Posterior vena cava (tissue), 2 donors: Measurements from ENCODE around the gene DENND6B. TPM values are rescaled to one million over a fixed set of nuclear protein-coding genes. Genes with fewer than 3 reads are reported as not detected.

Experiments used
- DNase-seq: peaks from one replicate; pipeline ENCODE4 v3.0.0-alpha.2; 2020; ENCODE audit warnings: low spot score
- intact Hi-C, 2 donors: fragments of 100-400 bp; cut with DNase I; formaldehyde crosslinking; loops; one replicate each; pipeline versions ENCODE4 v1.14.1 to v1.14.2; 2022 to 2023
- total RNA-seq, 2 donors: library from RNA; stranded (reverse); fragmentation: NEBNext Ultra II Directional; extraction: Animal tissue kit (Norgen Biotek cat#: 25700); gene quantifications; one replicate each; pipeline ENCODE4 v1.2.1, GENCODE V29; 2021
- donor health status: DM: yes; HTN: yes; CAD: no.
- donor health status: DM: yes; HTN: yes; CAD: no.

Gene DENND6B
- total RNA-seq, 2 donors from 2014 or later: 2.1 to 2.5 TPM

DNA sequence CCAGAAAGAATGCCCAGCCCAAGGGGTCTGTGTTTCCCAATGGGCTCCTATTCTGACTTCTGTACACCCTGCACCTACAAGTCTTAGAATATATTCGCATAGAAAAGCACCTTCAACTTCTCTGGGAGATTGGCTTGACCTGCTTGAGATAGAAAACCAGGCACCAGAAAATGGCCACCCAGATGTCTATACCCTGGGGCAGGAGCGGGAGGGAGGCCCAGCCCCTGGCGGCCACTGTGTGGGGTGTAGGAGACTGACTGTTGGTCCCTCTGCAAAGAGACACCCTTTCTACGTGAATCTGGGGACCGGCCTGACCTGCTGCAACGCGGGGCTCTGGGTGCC is 8.5 kb downstream of the DENND6B start:
- no peak for DNase-seq
- intact Hi-C loops: no loop called here

GRCh38 chr22:50317674-50318073 is 9.1 kb downstream of the DENND6B start:
- intact Hi-C loops: no loop called here
- no peak for DNase-seq

DNA sequence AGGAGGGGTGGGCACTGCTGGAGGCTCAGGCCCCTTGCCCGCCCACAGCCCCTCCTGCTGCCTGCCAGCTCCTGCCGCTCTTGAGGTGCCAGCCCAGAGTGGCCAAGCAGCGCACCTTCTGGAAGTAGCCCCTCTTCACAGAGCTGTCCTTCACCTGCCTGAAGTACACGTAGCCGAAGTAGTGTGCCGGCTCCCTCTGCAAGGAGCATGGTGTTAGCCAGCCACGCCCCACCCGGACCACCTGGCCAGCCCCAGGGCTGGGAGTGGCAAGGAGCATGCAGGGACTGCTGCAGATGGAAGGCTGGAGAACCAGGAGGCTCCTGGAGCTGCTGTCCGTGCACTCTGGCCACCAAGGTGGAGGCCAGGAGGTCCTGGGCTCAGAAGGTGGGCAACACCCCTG is 9.6 kb downstream of the DENND6B start:
- intact Hi-C loops: no loop called here

GRCh38 chr22:50316114-50317065 is 10.4 kb downstream of the DENND6B start:
- DNase-seq: peak; percentile 66
- intact Hi-C loops: no loop called here

More for the DNA sequence above, 9.6 kb downstream of the DENND6B start:
- no peak for DNase-seq

GRCh38 chr22:50315289-50316113 is 11.3 kb downstream of the DENND6B start:
- DNase-seq: peak; percentile 54
- intact Hi-C loops: no loop called here

GRCh38 chr22:50314455-50315288 is 12.1 kb downstream of the DENND6B start:
- intact Hi-C loops: no loop called here
- peak; percentile 89 for DNase-seq

- DNase-seq: no peak
- intact Hi-C loops: no loop called here
Observed at GRCh38 chr22:50314081-50314454, 12.7 kb downstream of the DENND6B start.

- peak; percentile 73 for DNase-seq
- intact Hi-C loops: no loop called here
Observed at GRCh38 chr22:50313600-50313999, 13.2 kb downstream of the DENND6B start.

GRCh38 chr22:50313021-50313420 is 13.8 kb downstream of the DENND6B start:
- intact Hi-C loops: no loop called here
- DNase-seq: no peak

DNA sequence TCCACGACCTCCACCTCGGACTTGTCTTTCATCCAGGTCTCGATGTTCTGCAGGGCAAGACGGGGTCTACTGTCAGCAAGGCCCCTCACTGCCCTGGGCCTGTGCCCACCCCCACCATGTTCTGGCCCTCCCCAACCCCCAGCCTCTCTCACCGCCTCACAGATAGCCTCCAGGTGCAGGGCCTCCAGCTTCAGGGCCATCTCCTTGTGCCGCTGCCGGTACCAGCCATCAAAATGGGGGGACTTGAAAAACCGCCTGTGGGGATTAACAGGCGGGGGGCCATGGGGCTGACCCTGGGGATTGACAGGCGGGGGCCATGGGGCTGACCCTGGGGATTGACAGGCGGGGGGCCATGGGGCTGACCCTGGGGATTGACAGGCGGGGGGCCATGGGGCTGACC is 14.4 kb downstream of the DENND6B start:
- intact Hi-C loops: no loop called here
- DNase-seq: no peak

- intact Hi-C loops: no loop called here
- peak; percentile 73 for DNase-seq
Observed at GRCh38 chr22:50311606-50312351, 15.0 kb downstream of the DENND6B start.

DNA sequence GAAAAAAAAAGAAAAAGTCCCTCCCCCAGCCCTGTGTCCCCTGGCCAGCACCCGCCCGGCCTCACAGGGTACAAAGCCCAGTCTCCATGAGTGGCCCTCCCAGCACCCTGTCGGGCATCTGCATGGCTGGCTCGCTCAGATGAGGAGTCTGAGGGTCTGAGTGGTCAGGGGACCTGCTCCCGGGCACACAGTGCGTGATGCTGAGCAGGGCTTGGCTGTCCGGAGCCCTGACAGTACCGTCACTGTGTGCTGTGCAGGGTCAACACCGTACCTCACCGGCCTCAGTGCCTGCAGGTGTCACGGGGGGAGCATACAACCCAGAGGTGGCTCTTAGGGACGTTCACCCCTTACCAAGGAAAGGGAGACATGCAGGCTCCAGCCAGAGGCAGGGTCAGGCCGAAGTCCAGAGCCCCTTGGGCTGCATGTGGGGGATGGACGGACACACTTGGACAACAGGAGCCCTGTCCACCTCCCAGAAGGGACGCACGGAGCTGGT is 15.8 kb downstream of the DENND6B start:
- intact Hi-C loops: no loop called here
- no peak for DNase-seq

GRCh38 chr22:50310031-50310722 is 16.6 kb downstream of the DENND6B start:
- DNase-seq: no peak
- intact Hi-C loops: no loop called here

DNA sequence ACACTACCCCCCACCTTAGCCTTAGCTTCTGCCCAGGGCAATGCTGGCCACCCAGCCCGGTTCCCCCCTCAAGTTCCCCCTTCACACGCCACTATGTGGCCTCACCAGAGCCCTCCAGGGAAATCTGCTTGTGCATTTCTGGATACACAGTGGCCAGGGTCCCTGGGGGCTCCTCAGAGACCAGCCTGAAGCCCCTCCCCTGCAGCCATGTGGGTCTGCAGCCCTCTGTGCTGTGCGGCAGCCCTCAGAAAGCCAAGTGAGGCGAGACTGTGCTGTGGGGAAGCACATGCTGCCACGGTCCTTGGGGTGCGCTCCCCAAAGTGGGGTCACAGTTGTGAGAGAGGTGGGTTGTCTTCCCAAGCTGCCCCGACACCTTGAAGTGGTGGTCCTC is 17.2 kb downstream of the DENND6B start:
- intact Hi-C loops: no loop called here
- DNase-seq: no peak

GRCh38 chr22:50308986-50309600 is 17.7 kb downstream of the DENND6B start:
- intact Hi-C loops: no loop called here
- no peak for DNase-seq

GRCh38 chr22:50308597-50308935 is 18.2 kb downstream of the DENND6B start:
- intact Hi-C loops: no loop called here
- peak; percentile 94 for DNase-seq

- intact Hi-C loops: no loop called here
- DNase-seq: no peak
Observed at GRCh38 chr22:50307890-50308596, 18.8 kb downstream of the DENND6B start.
